DMS114 treated with DMSO at 0.1 percent for 48 hours (cell line): ENCODE measurements around the gene CRYBA4.

Source experiments
- DNase-seq: peaks from one replicate; lab custom pipeline; 2025; ENCODE audit not compliant: unreplicated experiment; lab: John Stamatoyannopoulos, UW

The CRYBA4 gene

GRCh38 chr22:26621663-26622062 lies at the start of gene CRYBA4:
Gene CRYBA4 (plus strand): TSS chr22:26621963. CDS start chr22:26622597, 634 bp downstream.
- DNase-seq, result no peak

DNA sequence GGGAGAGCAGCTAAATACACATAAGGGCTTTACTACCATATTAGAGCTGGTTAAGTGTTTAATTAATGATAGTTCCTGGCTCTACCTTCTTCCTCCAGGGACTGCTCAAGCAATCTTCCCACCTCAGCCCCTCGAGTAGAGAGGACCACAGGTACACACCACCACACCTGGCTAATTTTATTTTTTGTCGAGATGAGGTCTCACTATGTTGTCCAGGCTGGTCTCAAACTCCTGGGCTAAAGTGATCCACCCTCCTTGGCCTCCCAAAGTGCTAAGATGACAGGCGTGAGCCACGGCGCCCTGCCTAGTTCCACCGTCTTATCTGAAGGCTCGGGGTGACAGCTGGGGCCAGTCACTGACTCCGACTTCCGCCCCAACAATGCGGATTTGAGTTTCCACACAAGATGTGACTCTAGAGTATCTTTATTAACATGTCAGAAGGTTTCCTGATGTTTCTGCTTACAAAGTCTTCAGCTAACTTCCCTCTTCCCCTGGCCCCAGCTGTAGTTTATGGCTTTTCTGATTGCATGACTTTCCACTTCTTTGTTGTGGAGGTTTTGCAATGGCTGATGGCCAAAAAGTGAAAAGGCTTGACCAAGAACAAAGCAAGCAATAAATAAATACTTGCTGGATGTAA lies 48.6 kb upstream of the CRYBA4 start:
- DNase-seq, result no peak

DNA sequence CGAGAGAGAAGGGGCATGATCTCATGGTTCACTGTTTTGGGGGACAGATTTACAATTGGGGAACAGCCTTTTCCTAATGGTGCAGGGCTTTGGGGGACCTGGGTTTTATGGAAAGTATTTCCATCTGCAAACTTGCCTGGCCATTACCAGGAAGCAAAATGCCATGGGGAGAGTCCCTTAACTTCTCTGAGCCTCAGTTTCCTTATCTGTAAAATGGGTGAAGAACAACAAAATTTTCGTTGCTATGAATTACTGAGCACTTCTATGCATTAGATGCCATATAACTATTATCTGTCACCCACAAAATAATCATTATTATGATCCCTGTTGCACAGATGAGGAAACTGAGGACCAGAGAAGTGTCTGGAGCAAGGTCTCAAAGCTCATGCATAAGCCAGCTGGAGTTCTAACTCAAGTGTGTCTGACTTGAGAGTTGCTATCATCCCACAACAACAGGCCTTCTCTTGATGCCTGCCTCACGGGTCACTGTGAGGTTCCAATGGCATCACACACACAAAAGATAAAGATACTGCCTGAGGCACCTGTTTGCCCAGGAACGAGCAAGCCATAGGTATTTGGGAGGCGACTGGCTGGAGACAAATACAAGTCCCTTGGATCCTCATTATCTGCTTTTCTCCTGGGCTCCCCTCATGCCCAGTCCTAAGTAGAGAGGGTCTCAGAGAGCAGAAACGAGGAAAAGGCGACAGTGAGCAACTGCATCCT lies 47.6 kb upstream of the CRYBA4 start:
- DNase-seq, result no peak

GRCh38 chr22:26576026-26576680 lies 45.6 kb upstream of the CRYBA4 start:
- no peak for DNase-seq

DNA sequence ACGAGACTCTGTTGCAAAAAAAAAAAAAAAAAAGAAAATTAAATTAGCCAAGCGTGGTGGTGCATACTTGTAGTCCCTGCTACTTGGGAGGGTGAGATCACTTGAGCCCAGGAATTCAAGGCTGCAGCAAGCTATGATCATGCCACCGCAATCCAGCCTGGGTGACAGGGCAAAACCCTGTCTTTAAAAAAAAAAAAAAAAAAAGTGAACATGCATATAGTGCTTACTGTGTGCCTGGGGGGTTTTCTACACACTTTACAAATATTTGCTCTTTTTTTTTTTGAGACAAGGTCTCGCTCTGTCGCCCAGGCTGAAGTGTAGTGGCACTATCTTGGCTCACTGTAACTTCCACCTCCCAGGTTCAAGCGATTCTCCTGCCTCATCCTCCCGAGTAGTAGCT lies 44.7 kb upstream of the CRYBA4 start:
- DNase-seq, result no peak

DNA sequence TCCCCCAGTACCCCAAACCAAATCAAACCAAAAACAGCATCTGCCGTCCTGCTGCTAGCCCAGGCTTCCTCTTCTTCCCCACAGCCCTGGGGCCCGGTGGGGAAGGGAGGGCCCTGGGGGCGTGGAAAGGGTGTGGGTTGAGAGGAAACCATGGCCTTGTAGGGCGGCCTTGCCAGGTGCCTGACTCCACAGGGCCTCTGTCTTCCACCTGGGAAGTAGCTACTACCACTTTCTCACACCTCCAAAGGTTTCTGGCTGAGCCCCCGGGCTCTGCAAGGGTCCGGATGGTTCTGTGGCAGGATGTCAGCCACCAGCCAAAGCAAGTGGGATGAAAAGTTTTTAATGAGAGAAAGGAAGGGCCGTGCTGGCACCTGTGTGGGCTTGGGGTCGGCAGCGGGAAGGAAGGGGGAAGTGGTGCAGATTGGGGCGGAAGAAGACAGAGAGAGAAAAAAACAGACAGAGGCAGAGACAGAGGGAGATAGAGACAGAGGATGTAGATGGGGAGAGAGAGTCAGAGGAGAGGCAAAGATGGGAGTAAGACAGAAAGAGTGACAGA lies 42.4 kb upstream of the CRYBA4 start:
- DNase-seq, result no peak

GRCh38 chr22:26580240-26580962 lies 41.4 kb upstream of the CRYBA4 start:
- no peak for DNase-seq

DNA sequence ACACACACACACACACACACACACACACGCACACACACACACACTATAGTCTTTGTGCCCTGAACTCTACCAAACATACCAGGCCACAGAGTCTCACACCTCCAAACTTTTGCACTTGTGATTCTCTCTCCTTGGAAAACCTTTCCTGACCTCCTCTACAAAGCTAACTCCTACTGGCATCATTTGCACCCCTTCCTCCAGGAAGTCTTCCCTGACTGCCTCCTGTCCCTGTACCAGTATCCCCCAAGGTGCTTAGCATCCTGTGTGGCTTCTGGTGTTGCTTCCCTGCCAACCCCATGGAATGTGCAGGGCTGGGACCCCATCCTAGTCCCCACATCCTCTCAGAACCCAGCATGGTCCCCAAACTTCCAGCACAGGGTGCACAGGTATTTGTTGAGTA lies 40.7 kb upstream of the CRYBA4 start:
- no peak for DNase-seq

DNA sequence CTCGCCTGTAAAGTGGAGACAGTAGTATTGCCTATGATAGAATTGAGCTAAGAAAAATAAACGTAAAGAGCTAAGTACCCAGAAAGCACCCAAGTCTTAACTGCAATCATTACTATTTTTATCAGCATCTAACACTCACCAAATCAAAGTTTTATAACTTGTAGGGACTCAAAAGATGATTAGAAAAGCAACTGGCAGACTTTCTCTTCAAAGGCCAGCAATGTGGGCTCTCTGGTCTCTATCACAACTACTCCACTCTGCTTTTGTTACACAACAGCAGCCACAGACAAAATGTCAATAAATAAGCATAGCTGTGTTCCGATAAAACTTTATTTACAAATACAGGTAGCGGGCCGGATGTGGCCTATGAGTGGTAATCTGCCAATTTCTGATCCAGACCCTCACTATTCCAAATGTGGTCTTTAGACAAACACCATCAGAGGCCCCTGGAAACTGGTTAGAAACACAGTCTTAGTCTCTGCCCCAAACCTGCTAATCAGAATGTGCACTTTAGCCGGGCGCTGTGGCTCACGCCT lies 40.1 kb upstream of the CRYBA4 start:
- no peak for DNase-seq

- DNase-seq, result no peak
These were observed 37.8 kb upstream of the CRYBA4 start for GRCh38 chr22:26584010-26584409.

DNA sequence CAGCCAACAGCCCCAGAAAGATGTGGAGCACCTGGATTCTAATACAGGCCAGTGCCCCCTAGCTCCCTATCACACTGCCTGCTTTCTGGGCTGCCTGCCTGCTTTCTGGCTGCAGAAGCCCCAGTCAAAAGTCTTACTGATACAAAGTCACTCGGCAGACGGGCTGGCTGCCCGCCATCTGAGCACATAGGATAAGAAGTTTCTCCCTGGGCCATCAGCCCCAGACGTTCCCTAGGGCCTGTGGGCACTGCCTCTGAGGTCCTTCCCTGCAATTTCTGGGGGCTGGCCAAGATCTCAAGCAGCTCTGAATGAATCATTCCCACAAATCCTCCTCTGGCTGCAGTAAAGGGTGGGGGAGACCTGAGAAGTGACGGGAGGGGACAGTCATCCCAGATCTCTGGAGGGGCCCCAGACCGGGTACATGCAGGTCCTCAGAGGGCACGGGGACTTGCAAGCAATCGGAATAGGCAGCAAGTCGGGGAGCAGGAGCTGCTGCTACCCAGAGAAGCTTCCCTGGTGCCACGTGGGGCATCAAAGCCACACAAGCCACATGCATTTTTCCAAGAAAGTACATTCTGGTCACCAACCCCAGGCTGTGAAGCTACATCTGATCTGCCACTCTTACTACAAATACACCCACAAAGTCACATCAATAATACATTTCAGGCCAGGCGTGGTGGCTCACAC lies 36.5 kb upstream of the CRYBA4 start:
- no peak for DNase-seq

DNA sequence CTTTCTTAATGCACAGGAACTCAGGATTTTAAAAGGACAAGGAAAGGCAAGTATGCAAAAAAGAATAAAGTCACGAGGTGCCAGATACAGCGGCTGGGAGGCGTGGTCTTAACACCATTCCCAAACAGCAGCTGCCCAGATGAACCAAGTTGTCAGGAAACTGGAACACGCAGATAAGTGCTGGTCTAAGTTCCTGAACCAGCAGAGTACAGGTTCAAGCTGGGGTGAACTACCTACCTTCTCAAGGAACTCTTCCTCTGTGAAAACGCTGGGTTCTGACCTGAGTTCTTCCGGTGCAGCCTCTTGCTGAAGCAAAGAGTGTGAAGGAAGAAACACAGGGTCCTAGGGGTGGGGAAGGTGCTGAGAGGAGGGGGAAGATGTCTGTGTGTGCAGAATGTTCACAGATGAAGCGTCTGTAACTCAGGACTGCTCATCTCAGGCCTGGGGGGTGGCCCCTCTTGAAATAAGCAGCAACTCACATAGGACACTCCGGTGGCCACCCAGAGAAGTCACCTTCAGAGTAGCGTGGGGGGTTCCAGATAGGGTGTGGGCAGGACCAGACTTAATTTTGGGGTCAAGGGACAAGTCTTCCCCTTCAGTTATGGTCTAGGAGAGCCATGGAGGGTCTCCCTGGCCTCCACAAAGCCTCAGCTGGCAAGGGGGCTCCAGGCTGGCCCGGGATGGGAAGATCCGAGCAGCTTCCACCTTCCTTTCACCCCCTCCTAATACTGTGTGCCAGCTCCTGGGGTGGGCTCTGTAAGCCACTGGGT lies 35.0 kb upstream of the CRYBA4 start:
- no peak for DNase-seq

DNA sequence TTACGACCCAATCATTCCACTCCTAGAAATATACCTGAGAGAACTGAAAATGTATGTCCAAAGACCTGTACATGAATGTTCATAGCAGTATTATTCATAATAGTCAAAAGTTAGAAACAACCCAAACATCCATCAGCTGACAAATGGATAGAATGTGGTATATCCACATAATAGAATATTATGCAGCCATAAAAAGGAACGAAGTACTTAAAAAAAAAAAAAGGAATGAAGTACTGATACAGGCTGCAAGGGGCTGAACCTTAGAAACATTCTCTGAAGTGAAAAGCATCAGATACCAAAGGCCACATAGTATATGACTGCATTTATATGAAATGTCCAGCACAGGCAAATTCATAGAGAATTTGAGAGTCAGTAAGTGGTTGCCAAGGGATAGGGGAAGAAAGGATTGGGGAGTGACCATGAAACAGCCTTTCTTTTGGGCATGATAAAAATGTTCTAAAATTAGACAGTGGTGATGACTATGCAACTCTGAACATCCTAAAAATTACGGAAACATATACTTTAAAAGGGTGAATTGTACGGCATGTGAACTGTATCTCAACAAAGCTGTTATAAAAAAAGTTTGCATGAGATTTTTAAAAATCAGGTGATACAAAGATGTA lies 33.7 kb upstream of the CRYBA4 start:
- no peak for DNase-seq

DNA sequence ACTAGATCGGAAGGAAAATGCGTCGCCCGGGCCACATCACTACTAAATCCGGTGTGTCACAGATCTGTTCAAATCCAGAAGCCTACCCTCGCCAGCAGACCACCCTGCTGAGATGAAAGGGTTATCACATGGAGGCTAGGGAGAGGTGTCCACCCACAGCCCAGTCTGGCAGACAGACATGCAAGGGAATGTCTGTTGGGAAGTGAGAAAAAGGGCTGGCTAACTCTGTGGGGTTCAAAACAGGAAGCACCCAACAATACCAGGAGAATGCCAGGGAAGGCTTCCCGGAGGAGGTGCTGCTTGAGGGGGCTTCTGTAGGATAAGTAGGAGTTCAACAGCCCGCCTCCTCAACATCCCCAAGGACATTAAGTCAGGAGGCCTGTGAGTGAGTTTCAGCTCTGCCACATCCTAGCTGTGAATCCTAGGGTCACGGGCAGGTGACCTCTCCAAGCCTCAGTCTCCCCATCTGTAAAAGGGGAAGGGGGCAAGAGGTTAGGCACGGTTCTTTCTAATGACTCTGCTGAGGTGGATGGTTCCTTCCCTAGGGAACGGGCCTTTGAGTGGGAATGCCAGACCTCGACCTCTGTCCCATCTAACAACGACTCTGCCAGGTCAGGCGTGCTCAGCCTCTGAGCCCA lies 32.9 kb upstream of the CRYBA4 start:
- no peak for DNase-seq

GRCh38 chr22:26589367-26589844 lies 32.4 kb upstream of the CRYBA4 start:
- DNase-seq, result no peak

- no peak for DNase-seq
These were observed 31.7 kb upstream of the CRYBA4 start, which contains the start of gene TPST2 for GRCh38 chr22:26589845-26590736. Gene TPST2 (minus strand): TSS chr22:26590132. CDS start chr22:26541630, 48,502 bp downstream.

DNA sequence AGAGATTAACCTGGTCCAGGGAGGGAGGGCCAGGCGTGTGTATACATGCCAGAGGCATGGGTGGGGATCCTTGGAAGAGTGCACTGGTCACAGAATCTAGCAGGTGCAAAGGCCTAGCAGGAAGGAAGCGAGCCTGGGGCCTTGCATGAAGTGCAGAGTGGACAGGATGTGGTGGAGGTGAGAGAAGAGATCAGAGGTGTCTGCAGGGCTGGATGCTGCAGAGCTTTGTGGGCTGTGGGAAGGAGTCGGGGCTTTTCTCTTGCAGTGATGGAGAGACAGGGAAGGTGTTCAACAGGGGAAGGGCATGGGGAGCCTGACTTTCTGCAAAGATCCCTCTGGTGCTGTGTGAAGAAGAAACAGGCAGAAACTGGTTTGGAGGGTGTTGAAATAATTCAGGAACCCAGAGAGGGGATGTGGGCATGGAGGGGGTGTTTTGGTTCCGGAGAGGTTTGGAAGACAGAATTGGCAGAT lies 29.3 kb upstream of the CRYBA4 start:
- DNase-seq, result no peak
